ENCODE results near the gene RFX4. TPM values are rescaled to one million over a fixed set of nuclear protein-coding genes. Genes with fewer than 3 reads are reported as not detected.

Gene RFX4
- total RNA-seq, 1 donor from 2014 or later, result not detected

DNA sequence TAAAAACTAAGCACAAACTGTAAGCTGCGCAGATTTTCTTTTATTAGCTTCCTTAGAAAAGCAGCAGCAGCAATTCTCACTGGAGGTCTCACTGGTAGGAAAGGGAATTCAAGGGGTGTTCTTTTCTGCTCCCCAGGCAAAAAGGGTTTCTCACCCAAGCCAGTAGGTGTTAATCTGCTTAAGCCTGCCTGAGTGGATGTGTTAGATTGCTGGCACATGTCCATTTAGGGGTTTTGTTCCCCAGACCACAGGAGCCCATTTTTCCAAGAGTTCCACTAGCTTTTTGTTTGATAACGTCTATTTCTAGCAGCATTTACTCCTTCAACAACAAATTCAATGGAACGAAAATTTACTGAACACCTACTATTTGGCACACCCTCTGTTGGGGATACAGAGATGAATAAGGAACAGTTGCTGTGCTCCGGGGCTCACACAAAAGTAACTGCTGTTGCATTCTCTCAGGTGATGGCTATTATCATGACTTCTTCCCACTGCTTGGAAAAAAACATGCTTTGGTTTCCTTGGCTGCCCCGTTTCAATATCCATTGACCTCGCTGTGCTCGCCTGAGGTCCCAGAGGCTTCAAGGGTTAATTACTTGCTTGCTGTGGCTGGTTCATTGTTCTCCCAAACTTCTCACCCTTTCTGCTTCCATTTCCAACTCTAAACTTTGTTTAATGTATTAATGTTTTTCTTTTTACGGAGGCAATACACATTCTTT, 160.6 kb downstream of the RFX4 start:
- no peak for ATAC-seq
- H3K27ac ChIP-seq, result no peak overlapping the region
- TF ChIP-seq, protein P1, sequence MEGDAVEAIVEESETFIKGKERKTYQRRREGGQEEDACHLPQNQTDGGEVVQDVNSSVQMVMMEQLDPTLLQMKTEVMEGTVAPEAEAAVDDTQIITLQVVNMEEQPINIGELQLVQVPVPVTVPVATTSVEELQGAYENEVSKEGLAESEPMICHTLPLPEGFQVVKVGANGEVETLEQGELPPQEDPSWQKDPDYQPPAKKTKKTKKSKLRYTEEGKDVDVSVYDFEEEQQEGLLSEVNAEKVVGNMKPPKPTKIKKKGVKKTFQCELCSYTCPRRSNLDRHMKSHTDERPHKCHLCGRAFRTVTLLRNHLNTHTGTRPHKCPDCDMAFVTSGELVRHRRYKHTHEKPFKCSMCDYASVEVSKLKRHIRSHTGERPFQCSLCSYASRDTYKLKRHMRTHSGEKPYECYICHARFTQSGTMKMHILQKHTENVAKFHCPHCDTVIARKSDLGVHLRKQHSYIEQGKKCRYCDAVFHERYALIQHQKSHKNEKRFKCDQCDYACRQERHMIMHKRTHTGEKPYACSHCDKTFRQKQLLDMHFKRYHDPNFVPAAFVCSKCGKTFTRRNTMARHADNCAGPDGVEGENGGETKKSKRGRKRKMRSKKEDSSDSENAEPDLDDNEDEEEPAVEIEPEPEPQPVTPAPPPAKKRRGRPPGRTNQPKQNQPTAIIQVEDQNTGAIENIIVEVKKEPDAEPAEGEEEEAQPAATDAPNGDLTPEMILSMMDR (IDR thresholded peaks at IDR 0.05), result no peak

DNA sequence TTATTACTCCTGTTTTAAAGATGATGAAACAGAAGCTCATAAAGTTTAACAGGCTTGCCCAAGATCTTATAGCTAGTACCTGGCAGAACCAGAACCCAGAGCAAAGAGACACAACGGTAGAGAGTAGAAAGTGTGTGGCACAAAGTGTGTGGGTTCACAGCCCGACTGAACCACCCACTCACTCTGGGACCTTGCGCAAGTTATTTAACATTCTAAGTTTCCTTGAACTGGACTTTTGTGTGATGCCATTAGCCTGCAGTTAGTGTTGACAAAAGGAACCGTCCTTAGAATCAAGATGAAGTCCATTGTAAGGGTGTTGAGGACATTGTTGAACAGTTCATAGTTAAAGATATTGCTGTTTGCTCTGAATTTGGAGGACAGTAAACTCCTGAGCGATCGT, 161.8 kb downstream of the RFX4 start:
- Histone ChIP-seq H3K9me3 (no peaks in the 10 kb centered on the region), H3K36me3 (no peaks in the 10 kb centered on the region), H3K27me3 (no peaks in the 10 kb centered on the region), H3K4me1 (no peaks in the 10 kb centered on the region), H3K27ac (no peak overlapping the region), H3K4me3 (no peak overlapping the region)
- DNase-seq (no peak), ATAC-seq (peak; percentile 37)
- intact Hi-C loops (cut with DNase I), result no loop called here
- TF ChIP-seq, protein P1 (IDR thresholded peaks at IDR 0.05), result no peak

More for the DNA sequence above, 160.6 kb downstream of the RFX4 start:
- Histone ChIP-seq H3K9me3 (no peaks in the 10 kb centered on the region), H3K4me1 (no peaks in the 10 kb centered on the region), H3K36me3 (no peaks in the 10 kb centered on the region), H3K27me3 (no peaks in the 10 kb centered on the region), H3K4me3 (no peak overlapping the region)
- no peak for DNase-seq
- intact Hi-C loops (cut with DNase I), result no loop called here

DNA sequence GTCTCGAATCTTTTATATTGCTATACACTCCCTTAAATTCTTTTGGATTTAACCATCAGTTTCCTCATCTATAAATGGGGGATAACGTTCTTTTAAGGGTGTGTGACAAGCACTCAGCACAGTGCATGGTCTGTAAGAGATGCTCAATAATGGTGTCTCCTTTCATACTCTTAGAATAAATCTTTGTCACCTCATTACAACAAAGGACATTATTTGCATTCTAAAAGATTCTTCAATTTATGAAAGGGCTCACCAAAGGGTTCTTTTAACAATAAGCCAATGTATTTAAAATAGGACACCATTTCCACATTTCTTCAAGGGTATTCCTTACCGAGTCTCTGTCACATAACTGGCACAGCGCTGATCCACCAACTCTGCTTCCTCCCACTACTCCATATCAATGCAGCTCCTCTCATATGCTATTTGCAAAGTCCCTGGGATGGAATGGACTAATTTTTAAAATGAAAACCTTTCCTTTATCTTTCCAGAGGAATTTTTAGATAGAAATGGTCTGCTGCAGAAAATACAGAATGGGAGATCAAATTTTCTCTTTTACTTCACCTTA, 162.5 kb downstream of the RFX4 start:
- no peaks in the 10 kb centered on the region for H3K4me1 ChIP-seq

DNA sequence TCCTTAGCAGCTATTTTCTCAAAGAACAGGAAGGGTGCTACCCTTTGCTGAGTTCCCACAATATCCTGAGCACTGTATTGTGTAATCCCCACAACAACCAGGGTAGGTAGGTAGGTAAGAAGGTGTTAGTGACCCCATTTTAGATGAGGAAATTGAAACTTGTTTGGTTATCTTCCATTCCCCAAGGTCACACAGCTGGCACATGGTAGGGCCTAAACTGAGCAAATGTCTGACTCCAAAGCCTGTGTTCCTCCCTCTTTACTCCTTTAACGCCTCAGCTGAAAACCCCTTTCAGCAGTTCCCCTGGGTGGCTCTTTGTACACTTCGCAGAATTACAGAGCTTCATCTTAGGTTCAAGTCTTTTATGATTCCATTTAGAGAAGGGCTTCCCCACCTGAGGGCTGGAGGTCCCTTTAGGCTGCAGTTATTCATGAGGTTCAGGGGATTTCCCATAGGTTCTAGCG, 165.2 kb downstream of the RFX4 start:
- no peaks in the 10 kb centered on the region for H3K27me3 ChIP-seq
- H3K4me3 ChIP-seq, result no peak overlapping the region
- TF ChIP-seq, protein P1 (IDR thresholded peaks at IDR 0.05), result no peak
- intact Hi-C loops (cut with DNase I), result no loop called here
- H3K27ac ChIP-seq, result no peak overlapping the region
- no peaks in the 10 kb centered on the region for H3K9me3 ChIP-seq
- DNase-seq (no peak), ATAC-seq (no peak)
- no peaks in the 10 kb centered on the region for H3K36me3 ChIP-seq
- H3K4me1 ChIP-seq, result no peaks in the 10 kb centered on the region

More for the DNA sequence above, 162.5 kb downstream of the RFX4 start:
- ATAC-seq (no peak), DNase-seq (no peak)
- H3K9me3 ChIP-seq, result no peaks in the 10 kb centered on the region
- H3K4me3 ChIP-seq, result no peak overlapping the region
- H3K27ac ChIP-seq, result no peak overlapping the region
- TF ChIP-seq, protein P1 (IDR thresholded peaks at IDR 0.05), result no peak
- H3K27me3 ChIP-seq, result no peaks in the 10 kb centered on the region
- intact Hi-C loops (cut with DNase I), result no loop called here
- H3K36me3 ChIP-seq, result no peaks in the 10 kb centered on the region

DNA sequence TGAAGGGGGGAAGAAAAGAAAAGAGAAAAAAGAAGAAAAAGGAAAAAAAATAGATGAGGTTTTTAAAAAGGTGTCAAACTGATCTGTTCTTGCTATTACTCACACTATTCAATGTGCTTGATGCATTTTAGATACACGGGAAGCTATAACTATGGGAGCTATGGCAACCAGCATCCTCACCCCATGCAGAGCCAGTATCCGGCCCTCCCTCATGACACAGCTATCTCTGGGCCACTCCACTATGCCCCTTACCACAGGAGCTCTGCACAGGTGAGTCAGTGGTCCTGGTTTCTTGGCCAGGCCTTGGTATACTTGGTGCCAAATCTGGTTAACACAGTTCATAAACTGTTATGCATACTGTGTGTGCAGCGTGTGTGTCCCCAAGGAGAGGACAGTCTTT, 167.7 kb downstream of the RFX4 start:
- no peaks in the 10 kb centered on the region for H3K4me1 ChIP-seq
- intact Hi-C loops (cut with DNase I), result no loop called here

More for the DNA sequence above, 167.7 kb downstream of the RFX4 start:
- no peak for ATAC-seq
- Histone ChIP-seq H3K27ac (no peak overlapping the region), H3K27me3 (no peaks in the 10 kb centered on the region), H3K4me3 (no peak overlapping the region), H3K9me3 (no peaks in the 10 kb centered on the region), H3K36me3 (no peaks in the 10 kb centered on the region)
- no peak for DNase-seq
- TF ChIP-seq, protein P1 (IDR thresholded peaks at IDR 0.05), result no peak
